ENCODE measurements around the gene EMILIN2. TPM values are rescaled to one million over a fixed set of nuclear protein-coding genes. Genes with fewer than 3 reads are reported as not detected.

The EMILIN2 gene
- total RNA-seq, 1 experiment from 2014 or later = 20.0 TPM

DNA sequence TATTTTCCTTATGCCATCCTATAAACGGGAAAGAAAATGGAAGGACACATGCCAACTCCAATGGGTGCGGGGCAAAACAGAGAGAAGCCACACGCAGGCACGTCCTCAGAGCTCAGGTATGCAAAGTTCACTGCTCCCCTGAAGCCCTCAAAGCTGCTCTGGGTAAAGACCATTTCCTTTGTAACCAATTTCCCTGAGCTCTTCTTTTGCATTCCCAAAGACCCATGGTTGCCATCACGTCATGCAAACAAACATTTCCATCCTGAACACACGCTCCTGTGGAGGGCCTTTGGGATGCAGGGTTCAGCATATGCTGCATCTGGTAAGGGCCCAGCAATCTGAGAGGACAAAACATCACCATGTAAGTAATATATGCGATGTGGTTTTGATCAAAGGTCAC is 69.4 kb downstream of the EMILIN2 start:
- WGBS (ENCODE audit: extremely low coverage, insufficient read length, low lambda C conversion rate) = no CpG with 5 or more reads among the region's 7 CpGs
- H3K27ac ChIP-seq (ENCODE audit: insufficient read length, low read depth, low read length) = peak overlapping the region; percentile 14
- peak overlapping the region; percentile 87 to 98 (median 91) for H3K27ac Mint-ChIP-seq

More for the DNA sequence above, 69.4 kb downstream of the EMILIN2 start:
- Histone ChIP-seq H2AK5ac (ENCODE audit: insufficient read length, low read length) (no peak overlapping the region), H3K9me3 (ENCODE audit: control insufficient read depth, low read depth, low read length) (no peaks in the 10 kb centered on the region), H3K23ac (ENCODE audit: insufficient read length, low read depth, low read length) (no peak overlapping the region), H3K18ac (ENCODE audit: insufficient read length, low read depth, low read length) (no peak overlapping the region), H3K79me2 (ENCODE audit: insufficient read depth, low read length) (no peaks in the 10 kb centered on the region), H3K23me2 (ENCODE audit: insufficient read length, low read depth, low read length, poor library complexity, severe bottlenecking) (no peaks in the 10 kb centered on the region), H3K14ac (ENCODE audit: insufficient read depth, low read length) (no peak overlapping the region), H4K91ac (ENCODE audit: insufficient read length, low read depth, low read length) (no peak overlapping the region), H2BK15ac (ENCODE audit: low read depth, low read length) (no peak overlapping the region), H3K4ac (ENCODE audit: low read depth, low read length) (no peak overlapping the region; the same call in 1 of the 2 replicates), H2BK20ac (ENCODE audit: low read depth, low read length, poor library complexity, severe bottlenecking) (no peak overlapping the region), H4K20me1 (ENCODE audit: control insufficient read depth, insufficient read depth, insufficient read length) (no peaks in the 10 kb centered on the region), H3T11ph (ENCODE audit: low read length) (no peak overlapping the region), H2BK5ac (ENCODE audit: insufficient read length, low read length) (no peak overlapping the region), H4K5ac (ENCODE audit: insufficient read length, low read depth, low read length) (no peak overlapping the region), H3K4me2 (ENCODE audit: insufficient read depth, insufficient read length, low read length) (peak overlapping the region; percentile 7), H3K4me1 (ENCODE audit: insufficient read depth, low read length) (peaks cover 8% of the 10 kb centered on the region; the same call in 1 of the 2 replicates), H3K56ac (ENCODE audit: insufficient read length, low read depth, low read length) (no peak overlapping the region), H3K79me1 (ENCODE audit: insufficient read depth, low read depth, low read length, poor library complexity, severe bottlenecking) (no peaks in the 10 kb centered on the region), H3K9ac (ENCODE audit: extremely low read depth, insufficient read length, low read length) (no peak overlapping the region), H2AFZ (ENCODE audit: low read length) (no peak overlapping the region), H3K27me3 (ENCODE audit: insufficient read depth, low read length) (no peaks in the 10 kb centered on the region), H2BK120ac (ENCODE audit: low read depth, low read length, poor library complexity, severe bottlenecking) (no peak overlapping the region), H4K8ac (replicated peaks; ENCODE audit: insufficient read length, low read depth, low read length) (no peak overlapping the region), H2BK12ac (ENCODE audit: insufficient read length, low read depth, low read length) (no peak overlapping the region)
- peaks cover 19 to 62% (median 53%) of the 10 kb centered on the region in 3 experiments; a peak in 6 of 7 replicates for H3K36me3 Mint-ChIP-seq (ENCODE audit: insufficient read depth in 1 of 3, low read depth in 3 of 3)
- peak overlapping the region in 1 of 2 experiments; percentile 27; a peak in 3 of 5 replicates for H3K4me3 Mint-ChIP-seq
- H3K4me1 Mint-ChIP-seq = peaks cover 30 to 34% of the 10 kb centered on the region in 2 experiments
- H3K27me3 Mint-ChIP-seq (ENCODE audit: low read depth) = no peaks in the 10 kb centered on the region
- DNase-seq = peak; percentile 69
- no peaks in the 10 kb centered on the region for H3K9me3 Mint-ChIP-seq
- TF ChIP-seq, protein P1, sequence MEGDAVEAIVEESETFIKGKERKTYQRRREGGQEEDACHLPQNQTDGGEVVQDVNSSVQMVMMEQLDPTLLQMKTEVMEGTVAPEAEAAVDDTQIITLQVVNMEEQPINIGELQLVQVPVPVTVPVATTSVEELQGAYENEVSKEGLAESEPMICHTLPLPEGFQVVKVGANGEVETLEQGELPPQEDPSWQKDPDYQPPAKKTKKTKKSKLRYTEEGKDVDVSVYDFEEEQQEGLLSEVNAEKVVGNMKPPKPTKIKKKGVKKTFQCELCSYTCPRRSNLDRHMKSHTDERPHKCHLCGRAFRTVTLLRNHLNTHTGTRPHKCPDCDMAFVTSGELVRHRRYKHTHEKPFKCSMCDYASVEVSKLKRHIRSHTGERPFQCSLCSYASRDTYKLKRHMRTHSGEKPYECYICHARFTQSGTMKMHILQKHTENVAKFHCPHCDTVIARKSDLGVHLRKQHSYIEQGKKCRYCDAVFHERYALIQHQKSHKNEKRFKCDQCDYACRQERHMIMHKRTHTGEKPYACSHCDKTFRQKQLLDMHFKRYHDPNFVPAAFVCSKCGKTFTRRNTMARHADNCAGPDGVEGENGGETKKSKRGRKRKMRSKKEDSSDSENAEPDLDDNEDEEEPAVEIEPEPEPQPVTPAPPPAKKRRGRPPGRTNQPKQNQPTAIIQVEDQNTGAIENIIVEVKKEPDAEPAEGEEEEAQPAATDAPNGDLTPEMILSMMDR (conservative IDR thresholded peaks at IDR 0.05) = no peak
